K562 (cell line): ENCODE results near the gene VPS18. TPM values are rescaled to one million over a fixed set of nuclear protein-coding genes. Genes with fewer than 3 reads are reported as not detected.
A peak's percentile ranks its signal among the peaks of the same experiment; 100 is the strongest.

ENCODE experiments used
- DLX4 ChIP-seq: fragments of 250-450 bp; sonication (Bioruptor Pico); IDR thresholded peaks from 2 replicates; pipeline ENCODE4 v1.6.1; 2021; ENCODE audit warnings: mild to moderate bottlenecking
- DPF2 ChIP-seq: fragments of 450-650 bp; IDR thresholded peaks from 2 replicates; pipeline ENCODE4 v1.6.1; 2016
- GABPB1 ChIP-seq: sonication (generic); formaldehyde crosslinking; IDR thresholded peaks from 2 replicates; pipeline ENCODE4 v1.8.0; 2022; ENCODE audit warnings: mild to moderate bottlenecking, missing genetic modification reagents
- MGA ChIP-seq: fragments of 450-650 bp; IDR thresholded peaks from 2 replicates; pipeline ENCODE4 v1.6.1; 2016; ENCODE audit warnings: mild to moderate bottlenecking, moderate library complexity
- NR1H2 ChIP-seq: sonication (generic); formaldehyde crosslinking; IDR thresholded peaks from 2 replicates; pipeline ENCODE4 v1.4.0; 2020; ENCODE audit warnings: mild to moderate bottlenecking, missing genetic modification reagents
- SIRT6 ChIP-seq: IDR thresholded peaks from one replicate; pipeline ENCODE4 v1.6.1; 2012; ENCODE audit warnings: low read depth, mild to moderate bottlenecking, control low read depth, inconsistent platforms, low read length, moderate library complexity
- SREBF1 ChIP-seq: fragments of 150-350 bp; IDR thresholded peaks from 2 replicates; pipeline ENCODE4 v1.6.1; 2014; ENCODE audit warnings: antibody characterized with exemption, low read depth, low read length, borderline replicate concordance
- SRSF9 ChIP-seq: fragments of 200-400 bp; formaldehyde crosslinking; IDR thresholded peaks from 2 replicates; pipeline ENCODE4 v1.6.1; 2017; ENCODE audit warnings: low read depth, low read length, borderline replicate concordance
- USF2 ChIP-seq: sonication (generic); formaldehyde crosslinking; IDR thresholded peaks from 2 replicates; pipeline ENCODE4 v1.5.0; 2020; ENCODE audit warnings: missing genetic modification reagents
- ZBTB33 ChIP-seq: sonication (generic); formaldehyde crosslinking; IDR thresholded peaks from 2 replicates; pipeline ENCODE4 v1.8.1; 2023; ENCODE audit warnings: mild to moderate bottlenecking, missing genetic modification reagents
- polyA plus RNA-seq, 8 experiments: library from polyadenylated mRNA; depleted of rRNA in 4 of 8; stranded (reverse) in 5 of 8; unstranded in 3 of 8; fragments of >200 nt; fragmentation: Nextera tagmentation in 2 of 8; fragmentation: Illumina TruSeq in 1 of 8; extraction: Ambion mirVana in 2 of 8; extraction: Trizol in 1 of 8; gene quantifications; 2 replicates each; pipeline versions ENCODE4 v1.2.1 to v1.2.3, GENCODE V29; 2011 to 2014; ENCODE audit warnings: inconsistent platforms in 1 of 8, missing spikeins in 1 of 8
- total RNA-seq, 7 experiments: library from RNA; depleted of rRNA in 6 of 7; stranded (reverse); fragments of >200 nt in 6 of 7; fragmentation: Illumina TruSeq in 2 of 7; extraction: Trizol in 2 of 7; gene quantifications; 2 replicates each; pipeline versions ENCODE4 v1.2.1 to v1.2.3, GENCODE V29; 2011 to 2021; ENCODE audit warnings: low replicate concordance in 1 of 7

VPS18 gene
- total and polyA plus RNA-seq, 9 of the 15 experiments (the other 6 are each of a cell fraction or from before 2014, with no cell fraction given): 0.73 to 19.9 (median 8.5) TPM

GRCh38 chr15:40925863-40926658 lies 31.8 kb downstream of the VPS18 start (continued):
- TF ChIP-seq MGA (peak; percentile 47; the same call in 1 of the 2 replicates), SREBF1 (no peak), NR1H2 (CRISPR knock-in tag) (no peak), SIRT6 (no peak), DLX4 (CRISPR knock-in tag) (no peak), SRSF9 (no peak), GABPB1 (CRISPR knock-in tag) (no peak), USF2 (CRISPR knock-in tag) (0 out of 2 replicates have a peak, but pooled peaks have one; percentile 3), ZBTB33 (0 out of 2 replicates have a peak, but pooled peaks have one; percentile 5), DPF2 (no peak)
